ENCODE results near the gene HAND2.

Gene HAND2

GRCh38 chr4:173547889-173548288, 17.9 kb upstream of the HAND2 start:
- Histone ChIP-seq H3K4me3 (ENCODE audit: low read length) (no peak overlapping the region), H2AFZ (ENCODE audit: low read depth, low read length) (no peak overlapping the region), H3K4me1 (ENCODE audit: insufficient read depth, low read length) (no peaks in the 10 kb centered on the region), H3K27me3 (ENCODE audit: insufficient read depth, low read length) (peaks cover 18% of the 10 kb centered on the region), H3K9me3 (ENCODE audit: low read length) (no peaks in the 10 kb centered on the region), H3K36me3 (ENCODE audit: insufficient read depth, low read length) (no peaks in the 10 kb centered on the region)

GRCh38 chr4:173546776-173547175, 16.7 kb upstream of the HAND2 start:
- H3K4me3 ChIP-seq (ENCODE audit: low read length), result no peak overlapping the region
- H2AFZ ChIP-seq (ENCODE audit: low read depth, low read length), result no peak overlapping the region
- H3K36me3 ChIP-seq (ENCODE audit: insufficient read depth, low read length), result no peaks in the 10 kb centered on the region
- H3K4me1 ChIP-seq (ENCODE audit: insufficient read depth, low read length), result no peaks in the 10 kb centered on the region
- H3K9me3 ChIP-seq (ENCODE audit: low read length), result no peaks in the 10 kb centered on the region
- H3K27me3 ChIP-seq (ENCODE audit: insufficient read depth, low read length), result peaks cover 20% of the 10 kb centered on the region

GRCh38 chr4:173545440-173545839, 15.4 kb upstream of the HAND2 start:
- H3K27me3 ChIP-seq (ENCODE audit: insufficient read depth, low read length), result peaks cover 32% of the 10 kb centered on the region
- no peaks in the 10 kb centered on the region for H3K4me1 ChIP-seq (ENCODE audit: insufficient read depth, low read length)
- H2AFZ ChIP-seq (ENCODE audit: low read depth, low read length), result no peak overlapping the region
- no peaks in the 10 kb centered on the region for H3K36me3 ChIP-seq (ENCODE audit: insufficient read depth, low read length)
- no peaks in the 10 kb centered on the region for H3K9me3 ChIP-seq (ENCODE audit: low read length)
- H3K4me3 ChIP-seq (ENCODE audit: low read length), result no peak overlapping the region

GRCh38 chr4:173543266-173543665, 13.2 kb upstream of the HAND2 start:
- H3K27me3 ChIP-seq (ENCODE audit: insufficient read depth, low read length), result peaks cover 54% of the 10 kb centered on the region
- no peaks in the 10 kb centered on the region for H3K9me3 ChIP-seq (ENCODE audit: low read length)
- no peak overlapping the region for H3K4me3 ChIP-seq (ENCODE audit: low read length)
- H3K36me3 ChIP-seq (ENCODE audit: insufficient read depth, low read length), result no peaks in the 10 kb centered on the region
- peaks cover 6% of the 10 kb centered on the region for H3K4me1 ChIP-seq (ENCODE audit: insufficient read depth, low read length)
- no peak overlapping the region for H2AFZ ChIP-seq (ENCODE audit: low read depth, low read length)

- peaks cover 82% of the 10 kb centered on the region for H3K27me3 ChIP-seq (ENCODE audit: insufficient read depth, low read length)
- no peak overlapping the region for H3K4me3 ChIP-seq (ENCODE audit: low read length)
- no peak overlapping the region for H2AFZ ChIP-seq (ENCODE audit: low read depth, low read length)
- H3K9me3 ChIP-seq (ENCODE audit: low read length), result peaks cover 2% of the 10 kb centered on the region
- no peaks in the 10 kb centered on the region for H3K36me3 ChIP-seq (ENCODE audit: insufficient read depth, low read length)
- peaks cover 6% of the 10 kb centered on the region for H3K4me1 ChIP-seq (ENCODE audit: insufficient read depth, low read length)
These were observed 10.0 kb upstream of the HAND2 start for GRCh38 chr4:173539986-173540385.

- H3K9me3 ChIP-seq (ENCODE audit: low read length), result peaks cover 2% of the 10 kb centered on the region
- H3K4me3 ChIP-seq (ENCODE audit: low read length), result no peak overlapping the region
- H3K36me3 ChIP-seq (ENCODE audit: insufficient read depth, low read length), result no peaks in the 10 kb centered on the region
- H3K27me3 ChIP-seq (ENCODE audit: insufficient read depth, low read length), result peaks cover 87% of the 10 kb centered on the region
- H3K4me1 ChIP-seq (ENCODE audit: insufficient read depth, low read length), result peaks cover 6% of the 10 kb centered on the region
- peak overlapping the region; percentile 68 for H2AFZ ChIP-seq (ENCODE audit: low read depth, low read length)
These were observed 8.9 kb upstream of the HAND2 start for GRCh38 chr4:173538909-173539445.

- peaks cover 6% of the 10 kb centered on the region for H3K4me1 ChIP-seq (ENCODE audit: insufficient read depth, low read length)
- H3K9me3 ChIP-seq (ENCODE audit: low read length), result peaks cover 2% of the 10 kb centered on the region
- H3K27me3 ChIP-seq (ENCODE audit: insufficient read depth, low read length), result peaks cover 90% of the 10 kb centered on the region
- H2AFZ ChIP-seq (ENCODE audit: low read depth, low read length), result peak overlapping the region; percentile 68
- no peak overlapping the region for H3K4me3 ChIP-seq (ENCODE audit: low read length)
- H3K36me3 ChIP-seq (ENCODE audit: insufficient read depth, low read length), result no peaks in the 10 kb centered on the region
These were observed 8.3 kb upstream of the HAND2 start for GRCh38 chr4:173538148-173538908.

- H3K4me3 ChIP-seq (ENCODE audit: low read length), result no peak overlapping the region
These were observed 7.7 kb upstream of the HAND2 start for GRCh38 chr4:173537613-173538147.

GRCh38 chr4:173536808-173537429, 6.9 kb upstream of the HAND2 start:
- H3K4me3 ChIP-seq (ENCODE audit: low read length), result no peak overlapping the region
- H3K36me3 ChIP-seq (ENCODE audit: insufficient read depth, low read length), result no peaks in the 10 kb centered on the region
- peaks cover 6% of the 10 kb centered on the region for H3K4me1 ChIP-seq (ENCODE audit: insufficient read depth, low read length)
- no peak overlapping the region for H2AFZ ChIP-seq (ENCODE audit: low read depth, low read length)
- peaks cover 7% of the 10 kb centered on the region for H3K9me3 ChIP-seq (ENCODE audit: low read length)
- H3K27me3 ChIP-seq (ENCODE audit: insufficient read depth, low read length), result peaks cover 98% of the 10 kb centered on the region

More at GRCh38 chr4:173537613-173538147, 7.7 kb upstream of the HAND2 start:
- Histone ChIP-seq H3K4me1 (ENCODE audit: insufficient read depth, low read length) (peaks cover 6% of the 10 kb centered on the region), H3K36me3 (ENCODE audit: insufficient read depth, low read length) (no peaks in the 10 kb centered on the region), H2AFZ (ENCODE audit: low read depth, low read length) (no peak overlapping the region), H3K27me3 (ENCODE audit: insufficient read depth, low read length) (peaks cover 94% of the 10 kb centered on the region), H3K9me3 (ENCODE audit: low read length) (peaks cover 5% of the 10 kb centered on the region)

GRCh38 chr4:173535957-173536356, 5.9 kb upstream of the HAND2 start:
- H3K27me3 ChIP-seq (ENCODE audit: insufficient read depth, low read length), result peaks cover 99% of the 10 kb centered on the region
- no peak overlapping the region for H2AFZ ChIP-seq (ENCODE audit: low read depth, low read length)
- H3K36me3 ChIP-seq (ENCODE audit: insufficient read depth, low read length), result no peaks in the 10 kb centered on the region
- no peak overlapping the region for H3K4me3 ChIP-seq (ENCODE audit: low read length)
- peaks cover 7% of the 10 kb centered on the region for H3K9me3 ChIP-seq (ENCODE audit: low read length)
- peaks cover 6% of the 10 kb centered on the region for H3K4me1 ChIP-seq (ENCODE audit: insufficient read depth, low read length)

GRCh38 chr4:173535165-173535902, 5.3 kb upstream of the HAND2 start:
- Histone ChIP-seq H3K36me3 (ENCODE audit: insufficient read depth, low read length) (no peaks in the 10 kb centered on the region), H2AFZ (ENCODE audit: low read depth, low read length) (no peak overlapping the region), H3K4me3 (ENCODE audit: low read length) (no peak overlapping the region), H3K4me1 (ENCODE audit: insufficient read depth, low read length) (peaks cover 6% of the 10 kb centered on the region), H3K9me3 (ENCODE audit: low read length) (peaks cover 7% of the 10 kb centered on the region), H3K27me3 (ENCODE audit: insufficient read depth, low read length) (peaks cover 100% of the 10 kb centered on the region)

GRCh38 chr4:173534434-173534833, 4.4 kb upstream of the HAND2 start:
- Histone ChIP-seq H3K9me3 (ENCODE audit: low read length) (peaks cover 7% of the 10 kb centered on the region), H2AFZ (ENCODE audit: low read depth, low read length) (no peak overlapping the region), H3K27me3 (ENCODE audit: insufficient read depth, low read length) (peaks cover 99% of the 10 kb centered on the region), H3K4me1 (ENCODE audit: insufficient read depth, low read length) (peaks cover 6% of the 10 kb centered on the region), H3K36me3 (ENCODE audit: insufficient read depth, low read length) (no peaks in the 10 kb centered on the region), H3K4me3 (ENCODE audit: low read length) (no peak overlapping the region)
